HCT116 (cell line): Measurements from ENCODE around the gene B3GNT2. TPM values are rescaled to one million over a fixed set of nuclear protein-coding genes. Genes with fewer than 3 reads are reported as not detected.

Source experiments
- ATAC-seq: fragments of 200-7000 bp; cut with Tn5 transposase; 2 replicates; pipeline ENCODE4 v1.9.1; 2020; ENCODE audit warnings: mild to moderate bottlenecking, moderate library complexity
- BruUV-seq: library from RNA; stranded (reverse); fragments of 400-500 nt; replicated peaks from 2 replicates; lab custom pipeline; 2021; lab: Mats Ljungman, UMichigan
- CTCF ChIA-PET: fragments of 300-600 bp; sonication (Branson Sonifier 250); formaldehyde crosslinking; loops from one replicate; lab custom pipeline; 2021; ENCODE audit warnings: antibody characterized with exemption; lab: Charles Lee
- POLR2A ChIA-PET: fragments of 300-600, 350-600 bp; sonication (Branson Sonifier 250); formaldehyde crosslinking; loops from one replicate; lab custom pipeline; 2021; ENCODE audit warnings: antibody characterized with exemption; lab: Charles Lee
- RAD21 ChIA-PET, 2 experiments: fragments of 300-600 bp; sonication (Branson Sonifier 250); formaldehyde crosslinking; loops; one replicate each; lab custom pipeline; 2023; ENCODE audit warnings: low total read pairs in 2 of 2; ENCODE audit not compliant: uncharacterized antibody in 2 of 2, unreplicated experiment in 2 of 2, low non-redundant PET in 1 of 2; lab: Charles Lee
- DNase-seq: peaks from one replicate; pipeline ENCODE4 v3.0.0-alpha.2; 2010; ENCODE audit warnings: low read depth, low spot score
- H2AFZ ChIP-seq: fragments of 200-600 bp; shearing (Covaris generic), sonication (generic); 2 replicates; pipeline ENCODE4 v1.6.1; 2017; ENCODE audit warnings: low read depth, mixed run types, mixed read lengths, antibody characterized with exemption, low read length; ENCODE audit not compliant: poor library complexity, severe bottlenecking
- H3K27ac ChIP-seq: 2 replicates; pipeline ENCODE4 v1.5.1; 2012; ENCODE audit warnings: low read depth, low read length
- H3K27me3 ChIP-seq: fragments of 200-600 bp; sonication (generic); 2 replicates; pipeline ENCODE4 v1.6.1; 2016; ENCODE audit warnings: mixed run types, low read length, mixed read lengths; ENCODE audit not compliant: insufficient read depth
- H3K36me3 ChIP-seq, 2 experiments: fragments of 200-500 bp in 1 of 2; fragments of 200-600 bp in 1 of 2; sonication (Bioruptor generic) in 1 of 2; sonication (generic) in 1 of 2; 2 replicates each; pipeline versions ENCODE4 v1.5.1 to v1.6.1; 2014 to 2016; ENCODE audit warnings: low read length in 2 of 2, inconsistent platforms in 1 of 2, mixed read lengths in 1 of 2, mixed run types in 1 of 2; ENCODE audit not compliant: insufficient read depth in 2 of 2, control insufficient read depth in 1 of 2
- H3K4me1 ChIP-seq, 2 experiments: fragments of 200-600 bp in 1 of 2; sonication (generic) in 1 of 2; 2 replicates each; pipeline versions ENCODE4 v1.5.1 to v1.6.1; 2012 to 2017; ENCODE audit warnings: low read length in 2 of 2, inconsistent platforms in 1 of 2, mild to moderate bottlenecking in 1 of 2, mixed read lengths in 1 of 2, mixed run types in 1 of 2, moderate library complexity in 1 of 2; ENCODE audit not compliant: insufficient read depth in 2 of 2, control insufficient read depth in 1 of 2
- H3K4me2 ChIP-seq: fragments of 200-600 bp; sonication (generic); 2 replicates; pipeline ENCODE4 v1.6.1; 2017; ENCODE audit warnings: mixed run types, low read length, mixed read lengths
- H3K4me3 ChIP-seq, 2 experiments: fragments of 200-600 bp in 1 of 2; sonication (generic) in 1 of 2; replicated peaks in 1 of 2; 2 replicates each; pipeline ENCODE4 v1.5.1; 2011 to 2016; ENCODE audit warnings: low read length in 2 of 2, control low read depth in 1 of 2, low read depth in 1 of 2, mild to moderate bottlenecking in 1 of 2, mixed read lengths in 1 of 2, mixed run types in 1 of 2
- H3K79me2 ChIP-seq: fragments of 200-600 bp; sonication (generic); 2 replicates; pipeline ENCODE4 v1.6.1; 2017; ENCODE audit warnings: mild to moderate bottlenecking, mixed run types, low read length, moderate library complexity, mixed read lengths; ENCODE audit not compliant: insufficient read depth
- H3K9ac ChIP-seq: fragments of 200-600 bp; sonication (generic); 2 replicates; pipeline ENCODE4 v1.6.1; 2016; ENCODE audit warnings: low read length, mixed read lengths
- H3K9me2 ChIP-seq: fragments of 200-600 bp; sonication (generic), shearing (Covaris generic); 2 replicates; pipeline ENCODE4 v1.6.1; 2017; ENCODE audit warnings: mixed run types, mild to moderate bottlenecking, moderate library complexity; ENCODE audit not compliant: insufficient read depth
- H3K9me3 ChIP-seq, 2 experiments: fragments of 200-500 bp in 1 of 2; fragments of 200-600 bp in 1 of 2; sonication (Bioruptor generic) in 1 of 2; sonication (generic) in 1 of 2; 2 replicates each; pipeline ENCODE4 v1.6.1; 2014 to 2017; ENCODE audit warnings: low read length in 2 of 2, mixed read lengths in 2 of 2, inconsistent platforms in 1 of 2, low read depth in 1 of 2, mild to moderate bottlenecking in 1 of 2, mixed run types in 1 of 2, moderate library complexity in 1 of 2; ENCODE audit not compliant: control insufficient read depth in 1 of 2, insufficient read depth in 1 of 2
- H4K20me1 ChIP-seq: fragments of 200-600 bp; sonication (generic), shearing (Covaris generic); 2 replicates; pipeline ENCODE4 v1.6.1; 2017; ENCODE audit warnings: mixed run types, mild to moderate bottlenecking, moderate library complexity; ENCODE audit not compliant: insufficient read depth
- ATF3 ChIP-seq: IDR thresholded peaks from 2 replicates; pipeline ENCODE4 v1.6.1; 2012
- CTCF ChIP-seq, 3 experiments: fragments of 200-600 bp in 1 of 3; sonication (generic) in 1 of 3; IDR thresholded peaks in 2 of 3; conservative IDR thresholded peaks in 1 of 3; 2 replicates each; pipeline ENCODE4 v1.5.1; 2012 to 2017; ENCODE audit warnings: low read depth in 2 of 3, low read length in 2 of 3, antibody characterized with exemption in 1 of 3, borderline replicate concordance in 1 of 3, control low read depth in 1 of 3, mild to moderate bottlenecking in 1 of 3, mixed read lengths in 1 of 3, mixed run types in 1 of 3, moderate library complexity in 1 of 3; ENCODE audit not compliant: insufficient read depth in 1 of 3
- ELF1 ChIP-seq: IDR thresholded peaks from 2 replicates; pipeline ENCODE4 v1.6.1; 2012; ENCODE audit warnings: low read depth, borderline replicate concordance
- EZH2 ChIP-seq: fragments of 200-600 bp; sonication (generic); IDR thresholded peaks from 2 replicates; pipeline ENCODE4 v1.6.1; 2017; ENCODE audit warnings: antibody characterized with exemption, mixed run types
- JUND ChIP-seq: IDR thresholded peaks from 2 replicates; pipeline ENCODE4 v1.6.1; 2012
- MAX ChIP-seq: IDR thresholded peaks from 2 replicates; pipeline ENCODE4 v1.6.1; 2012
- RAD21 ChIP-seq: IDR thresholded peaks from 2 replicates; pipeline ENCODE4 v1.6.1; 2012; ENCODE audit warnings: low read depth, mild to moderate bottlenecking
- SIN3A ChIP-seq: IDR thresholded peaks from 2 replicates; pipeline ENCODE4 v1.6.1; 2012; ENCODE audit warnings: low read depth
- ZFX ChIP-seq: fragments of 450-650 bp; IDR thresholded peaks from 2 replicates; pipeline ENCODE4 v1.6.1; 2017
- intact Hi-C: fragments of 100-400 bp; cut with micrococcal nuclease; formaldehyde crosslinking; loops from 2 replicates; pipeline ENCODE4 v1.10.0; 2022
- total RNA-seq: library from RNA; stranded (reverse); gene quantifications from one replicate; pipeline ENCODE4 v1.2.1, GENCODE V29; 2021; ENCODE audit not compliant: unreplicated experiment

Gene B3GNT2
- total RNA-seq, 1 experiment from 2014 or later: 21.5 TPM

- Histone ChIP-seq H3K9me3 (no peaks in the 10 kb centered on the region), H3K4me2 (peak overlapping the region; percentile 92), H3K79me2 (peaks cover 52% of the 10 kb centered on the region), H3K9me2 (no peaks in the 10 kb centered on the region), H3K36me3 (no peaks in the 10 kb centered on the region), H3K4me3 (peak overlapping the region; percentile 82 to 92), H3K4me1 (peaks cover 2 to 20% of the 10 kb centered on the region in 2 experiments; a peak in 3 of 4 replicates), H2AFZ (no peak overlapping the region), H3K9ac (peak overlapping the region; percentile 90), H4K20me1 (peaks cover 19% of the 10 kb centered on the region; the same call in 1 of the 2 replicates), H3K27ac (peak overlapping the region; percentile 88), H3K27me3 (no peaks in the 10 kb centered on the region)
- TF ChIP-seq ELF1 (no peak), ATF3 (no peak), JUND (no peak), MAX (0 out of 2 replicates have a peak, but pooled peaks have one; percentile 24), ZFX (peak; percentile 57; the same call in 1 of the 2 replicates)
- peak; percentile 75 for ATAC-seq
- no peak for DNase-seq
- intact Hi-C loops: loop anchor here (2.0 kb wide), 1 partner anchor 214 kb away; no protein-coding TSS in a partner anchor
- ChIA-PET RAD21 (interaction anchor here in 1 of 2 experiments (0.6 kb wide), 1 partner anchor 104 kb away, joined by 3 read pairs; no protein-coding TSS in a partner anchor), POLR2A (no interaction called here), CTCF (no interaction called here)
- no TSS peak for BruUV-seq
Observed at GRCh38 chr2:62196278-62196901, 475 bp downstream of the B3GNT2 start.

- no peak overlapping the region for H3K27ac ChIP-seq
- H3K4me1 ChIP-seq: peaks cover 2 to 20% of the 10 kb centered on the region in 2 experiments; a peak in 3 of 4 replicates
- peak overlapping the region; percentile 92 for H3K4me2 ChIP-seq
- intact Hi-C loops: loop anchor here (2.0 kb wide), 1 partner anchor 214 kb away; no protein-coding TSS in a partner anchor
- H3K9ac ChIP-seq: peak overlapping the region; percentile 90
- CTCF ChIA-PET: no interaction called here
- no TSS peak for BruUV-seq
- no peaks in the 10 kb centered on the region for H3K36me3 ChIP-seq
- RAD21 ChIA-PET: interaction anchor here in 1 of 2 experiments (0.7 kb wide), 1 partner anchor 123 kb away, joined by 4 read pairs; no protein-coding TSS in a partner anchor
- no peak overlapping the region for H2AFZ ChIP-seq
- POLR2A ChIA-PET: no interaction called here
- H3K27me3 ChIP-seq: no peaks in the 10 kb centered on the region
- no peak for TF ChIP-seq EZH2
- peak; percentile 39; the same call in 1 of the 2 replicates for TF ChIP-seq SIN3A
- peak in 1 of 3 experiments; percentile 14; a peak in 1 of 6 replicates for TF ChIP-seq CTCF (IDR thresholded peaks at IDR 0.05 in 2 of 3, conservative IDR thresholded peaks at IDR 0.05 in 1 of 3; ENCODE audit: borderline replicate concordance in 1 of 3, insufficient read depth in 1 of 3, low read depth in 2 of 3, low read length in 2 of 3)
- TF ChIP-seq RAD21: peak; percentile 35; the same call in 1 of the 2 replicates
- no peaks in the 10 kb centered on the region for H3K9me2 ChIP-seq
- ATAC-seq (0 out of 2 replicates have a peak, but pooled peaks have one; percentile 15), DNase-seq (no peak)
- H3K9me3 ChIP-seq: no peaks in the 10 kb centered on the region
- H3K79me2 ChIP-seq: peaks cover 61% of the 10 kb centered on the region
- peaks cover 19% of the 10 kb centered on the region; the same call in 1 of the 2 replicates for H4K20me1 ChIP-seq
- H3K4me3 ChIP-seq: peak overlapping the region; percentile 82 to 92
Observed at GRCh38 chr2:62197011-62197924, 1.4 kb downstream of the B3GNT2 start.
